Stimulated activated naive CD8-positive, alpha-beta T cell treated with anti-CD3 and anti-CD28 coated beads, Interleukin-15, amount 100 ng/mL, for 72 hours (primary cell): ENCODE data around the gene MBP.

Experiments used
- ATAC-seq: fragments of 150-1000 bp; cut with Tn5 transposase; 2 replicates; pipeline ENCODE4 v1.10.0; 2021; ENCODE audit warnings: mild to moderate bottlenecking, moderate library complexity
- DNase-seq, 2 donors: peaks; one replicate each; pipeline ENCODE4 v3.0.0; 2021 to 2022
- H3K27ac Mint-ChIP-seq, 2 donors: one replicate each; pipeline ENCODE4 v1.8.0; 2022; ENCODE audit warnings: mild to moderate bottlenecking in 2 of 2, mixed read lengths in 2 of 2, moderate library complexity in 2 of 2
- H3K27me3 Mint-ChIP-seq: one replicate; pipeline ENCODE4 v1.8.0; 2022; ENCODE audit warnings: mixed read lengths
- H3K4me1 Mint-ChIP-seq: one replicate; pipeline ENCODE4 v1.8.0; 2022; ENCODE audit warnings: mild to moderate bottlenecking, mixed read lengths
- H3K4me3 Mint-ChIP-seq, 2 donors: one replicate each; pipeline ENCODE4 v1.8.0; 2022; ENCODE audit warnings: mild to moderate bottlenecking in 2 of 2, mixed read lengths in 2 of 2, moderate library complexity in 1 of 2
- H3K9me3 Mint-ChIP-seq, 2 donors: one replicate each; pipeline ENCODE4 v1.8.0; 2022; ENCODE audit warnings: mixed read lengths in 2 of 2

The MBP gene

GRCh38 chr18:77160515-77160914, 27.9 kb upstream of the MBP start:
- DNase-seq = no peak
- Mint-ChIP-seq H3K27ac (no peak overlapping the region), H3K9me3 (no peaks in the 10 kb centered on the region), H3K4me1 (peaks cover 16% of the 10 kb centered on the region), H3K4me3 (no peak overlapping the region), H3K27me3 (peaks cover 16% of the 10 kb centered on the region)
- no peak for ATAC-seq

DNA sequence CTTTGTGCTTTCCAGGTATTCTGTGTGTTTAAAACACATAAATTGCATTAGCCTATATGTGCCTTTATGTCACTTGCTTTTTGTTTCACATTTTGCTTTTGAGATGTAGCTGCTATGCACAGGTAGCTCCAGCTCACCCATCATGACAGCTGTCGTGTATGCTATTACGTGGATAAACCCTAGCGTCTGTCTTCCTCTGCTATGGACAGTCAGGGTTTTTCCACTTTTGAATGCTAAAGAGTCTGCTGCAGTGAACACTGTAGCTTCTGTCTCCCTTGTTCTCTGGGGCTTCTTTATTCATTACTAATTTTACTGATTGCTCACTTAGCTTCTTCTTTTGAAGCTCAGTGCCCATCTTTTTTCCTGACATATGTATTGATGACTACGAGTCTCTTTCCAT, 24.7 kb upstream of the MBP start:
- ATAC-seq = no peak
- Mint-ChIP-seq H3K4me1 (peaks cover 16% of the 10 kb centered on the region), H3K9me3 (no peaks in the 10 kb centered on the region), H3K27ac (no peak overlapping the region), H3K4me3 (no peak overlapping the region), H3K27me3 (no peaks in the 10 kb centered on the region)
- no peak for DNase-seq

DNA sequence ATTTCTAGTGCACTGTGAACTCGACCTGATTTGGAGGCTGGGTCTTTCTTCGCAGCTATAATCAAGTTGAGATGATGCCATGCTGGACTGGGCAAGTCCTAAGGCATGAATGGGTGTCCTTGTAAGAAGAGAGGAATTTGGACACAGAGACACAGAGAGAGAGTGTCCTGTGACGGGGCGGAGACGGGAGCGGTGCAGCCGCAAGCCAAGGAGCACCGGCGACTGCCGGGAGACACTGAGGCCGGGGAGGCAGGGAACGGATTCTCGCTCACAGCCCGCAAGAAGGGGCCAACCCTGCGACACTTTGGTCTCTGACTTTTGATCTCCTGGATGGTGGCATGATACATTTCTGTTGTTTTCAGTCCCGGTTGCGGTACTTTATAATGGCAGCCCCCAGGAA, 22.4 kb upstream of the MBP start:
- Mint-ChIP-seq H3K27me3 (no peaks in the 10 kb centered on the region), H3K4me1 (peaks cover 14% of the 10 kb centered on the region), H3K4me3 (no peak overlapping the region), H3K27ac (no peak overlapping the region), H3K9me3 (no peaks in the 10 kb centered on the region)
- ATAC-seq (no peak), DNase-seq (no peak)

DNA sequence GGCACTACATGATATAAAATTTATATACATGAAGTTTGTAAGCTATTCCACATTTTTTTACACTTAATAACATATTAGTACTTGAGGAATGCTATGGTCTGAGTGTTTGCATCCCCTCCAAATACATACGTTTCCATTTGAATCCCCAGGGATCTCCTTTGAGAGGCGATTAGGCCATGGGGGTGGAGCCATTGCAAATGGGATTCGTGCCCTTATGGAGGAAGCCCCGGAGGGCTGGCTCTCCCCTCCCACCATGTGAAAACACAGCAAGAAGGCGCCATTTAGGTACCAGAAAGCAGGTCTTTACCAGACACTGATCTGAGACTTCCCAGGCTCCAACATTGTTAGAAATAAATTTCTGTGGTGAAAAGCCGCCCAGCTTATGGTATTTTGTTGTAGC, 20.8 kb upstream of the MBP start:
- ATAC-seq (no peak), DNase-seq (no peak)
- H3K4me3 Mint-ChIP-seq = no peak overlapping the region
- H3K27ac Mint-ChIP-seq = no peak overlapping the region
- H3K4me1 Mint-ChIP-seq = peaks cover 12% of the 10 kb centered on the region
- no peaks in the 10 kb centered on the region for H3K27me3 Mint-ChIP-seq
- no peaks in the 10 kb centered on the region for H3K9me3 Mint-ChIP-seq

- Mint-ChIP-seq H3K9me3 (no peaks in the 10 kb centered on the region), H3K4me3 (no peak overlapping the region), H3K27ac (no peak overlapping the region), H3K4me1 (peaks cover 25% of the 10 kb centered on the region), H3K27me3 (no peaks in the 10 kb centered on the region)
- ATAC-seq (no peak), DNase-seq (no peak)
Observed at GRCh38 chr18:77151772-77152520, 19.4 kb upstream of the MBP start.

DNA sequence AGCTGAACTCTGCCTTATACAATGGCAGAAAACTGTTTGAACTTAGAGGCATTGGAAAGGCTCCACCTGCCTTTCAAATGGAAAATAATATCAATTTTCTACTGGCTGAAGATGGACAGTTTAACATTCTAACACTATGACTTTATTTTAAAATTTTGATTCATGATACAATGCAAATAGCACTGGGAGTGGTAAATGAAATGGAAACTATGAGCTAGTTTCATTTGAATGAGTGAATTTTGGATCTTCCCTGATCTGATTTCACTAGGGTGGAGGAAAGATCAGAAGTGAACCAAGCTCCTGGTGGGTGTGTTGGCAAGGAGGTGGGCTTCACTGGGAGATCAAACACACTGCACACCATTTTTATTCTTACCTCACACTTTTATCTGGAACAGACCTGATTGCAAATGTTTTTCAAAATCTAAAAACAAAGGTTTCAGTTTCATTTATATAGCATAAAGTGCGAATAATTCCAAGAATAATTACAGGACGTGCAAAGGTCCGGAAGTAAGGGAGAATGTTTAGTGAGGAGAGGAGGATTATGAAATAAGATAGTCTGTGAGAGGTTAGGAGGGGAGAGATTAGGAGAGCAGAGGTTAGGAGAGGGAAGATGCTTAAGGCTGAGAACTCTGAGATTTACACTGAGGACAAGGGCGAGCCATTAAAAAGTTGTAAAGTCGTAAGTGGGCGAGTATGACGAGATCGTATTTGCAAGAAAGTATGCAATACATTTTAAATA, 18.6 kb upstream of the MBP start:
- DNase-seq (no peak), ATAC-seq (no peak)
- Mint-ChIP-seq H3K4me1 (peaks cover 32% of the 10 kb centered on the region), H3K4me3 (peak overlapping the region in 1 of 2 donors; percentile 0), H3K9me3 (no peaks in the 10 kb centered on the region), H3K27ac (no peak overlapping the region), H3K27me3 (no peaks in the 10 kb centered on the region)

- ATAC-seq (no peak), DNase-seq (no peak)
- H3K27ac Mint-ChIP-seq = no peak overlapping the region
- peaks cover 0 to 1% of the 10 kb centered on the region in 2 donors for H3K9me3 Mint-ChIP-seq
- H3K27me3 Mint-ChIP-seq = no peaks in the 10 kb centered on the region
- H3K4me3 Mint-ChIP-seq = no peak overlapping the region
- peaks cover 39% of the 10 kb centered on the region for H3K4me1 Mint-ChIP-seq
Observed at GRCh38 chr18:77150588-77150987, 18.0 kb upstream of the MBP start.

GRCh38 chr18:77148289-77148688, 15.7 kb upstream of the MBP start:
- ATAC-seq = peak; percentile 33
- H3K4me3 Mint-ChIP-seq = no peak overlapping the region
- DNase-seq = no peak
- peaks cover 13 to 21% of the 10 kb centered on the region in 2 donors for H3K9me3 Mint-ChIP-seq
- peaks cover 39% of the 10 kb centered on the region for H3K4me1 Mint-ChIP-seq
- H3K27ac Mint-ChIP-seq = no peak overlapping the region
- no peaks in the 10 kb centered on the region for H3K27me3 Mint-ChIP-seq

DNA sequence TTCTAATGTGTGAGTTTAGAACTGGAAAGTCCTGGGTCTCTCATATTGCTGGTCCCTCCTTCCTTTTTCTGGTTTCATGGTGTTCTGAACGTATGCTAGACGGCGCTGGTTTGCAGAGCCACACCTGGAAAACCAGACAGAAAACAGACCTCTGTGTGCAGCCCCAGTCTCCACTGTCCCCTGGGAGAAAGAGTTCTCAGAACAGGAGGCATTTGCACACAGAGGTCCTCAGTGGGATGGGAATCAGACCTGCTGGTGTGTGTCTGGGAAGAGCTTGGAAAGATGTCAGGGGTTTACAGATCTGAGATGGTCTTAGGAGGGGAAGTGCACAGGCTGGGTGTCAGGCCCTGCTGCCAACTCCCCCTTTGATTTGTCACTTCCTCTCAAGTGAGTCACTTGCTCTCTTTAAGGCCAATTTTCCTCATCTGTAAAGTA, 14.9 kb upstream of the MBP start:
- ATAC-seq = peak; percentile 86
- Mint-ChIP-seq H3K9me3 (peaks cover 18 to 27% of the 10 kb centered on the region in 2 donors), H3K4me3 (peak overlapping the region; percentile 65 to 67), H3K27ac (peak overlapping the region; percentile 93 to 95), H3K27me3 (no peaks in the 10 kb centered on the region), H3K4me1 (peaks cover 39% of the 10 kb centered on the region)
- no peak for DNase-seq

GRCh38 chr18:77146249-77147080, 13.9 kb upstream of the MBP start:
- ATAC-seq = peak; percentile 34
- peak overlapping the region in 1 of 2 donors; percentile 73 for H3K27ac Mint-ChIP-seq

DNA sequence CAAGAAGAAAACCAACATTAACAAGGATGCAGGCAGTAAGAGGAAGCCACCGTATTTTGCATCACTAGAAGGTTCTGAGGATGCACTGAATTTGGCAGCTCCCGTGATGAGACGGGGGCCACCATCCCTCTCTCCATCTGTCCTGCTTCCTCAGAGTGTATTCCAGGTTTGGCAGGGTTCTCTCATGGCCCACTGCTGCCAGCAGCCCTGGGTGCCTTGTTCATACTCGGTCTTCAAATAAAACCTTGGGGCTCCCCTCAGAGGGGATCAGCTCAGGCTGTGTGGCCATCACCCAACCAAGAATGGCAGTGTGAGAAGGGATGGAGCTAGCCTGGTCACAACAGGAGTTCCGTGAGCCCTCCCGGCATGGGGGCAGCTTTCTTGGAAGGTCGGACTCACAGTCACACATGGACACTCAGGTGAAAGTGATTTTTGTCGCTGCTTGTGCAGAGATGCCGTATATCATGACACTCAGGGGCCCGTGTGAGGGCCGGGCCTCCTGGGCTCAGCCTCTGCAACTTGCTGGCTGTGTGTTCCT, 12.8 kb upstream of the MBP start:
- Mint-ChIP-seq H3K9me3 (peaks cover 24 to 36% of the 10 kb centered on the region in 2 donors), H3K4me3 (no peak overlapping the region), H3K27me3 (no peaks in the 10 kb centered on the region), H3K27ac (no peak overlapping the region), H3K4me1 (peaks cover 36% of the 10 kb centered on the region)
- DNase-seq (no peak), ATAC-seq (no peak)

More at GRCh38 chr18:77146249-77147080, 13.9 kb upstream of the MBP start:
- H3K4me3 Mint-ChIP-seq = peak overlapping the region in 1 of 2 donors; percentile 67
- peaks cover 36% of the 10 kb centered on the region for H3K4me1 Mint-ChIP-seq
- DNase-seq = no peak
- H3K9me3 Mint-ChIP-seq = peaks cover 24 to 36% of the 10 kb centered on the region in 2 donors
- no peaks in the 10 kb centered on the region for H3K27me3 Mint-ChIP-seq

- Mint-ChIP-seq H3K27me3 (no peaks in the 10 kb centered on the region), H3K9me3 (peaks cover 24 to 36% of the 10 kb centered on the region in 2 donors), H3K4me3 (no peak overlapping the region), H3K27ac (no peak overlapping the region), H3K4me1 (peaks cover 45% of the 10 kb centered on the region)
- DNase-seq = no peak
- no peak for ATAC-seq
Observed at GRCh38 chr18:77144451-77145118, 12.0 kb upstream of the MBP start.

- peaks cover 47% of the 10 kb centered on the region for H3K4me1 Mint-ChIP-seq
- no peak overlapping the region for H3K27ac Mint-ChIP-seq
- no peak overlapping the region for H3K4me3 Mint-ChIP-seq
- DNase-seq (no peak), ATAC-seq (no peak)
- no peaks in the 10 kb centered on the region for H3K27me3 Mint-ChIP-seq
- peaks cover 24 to 36% of the 10 kb centered on the region in 2 donors for H3K9me3 Mint-ChIP-seq
Observed at GRCh38 chr18:77144046-77144445, 11.5 kb upstream of the MBP start.

DNA sequence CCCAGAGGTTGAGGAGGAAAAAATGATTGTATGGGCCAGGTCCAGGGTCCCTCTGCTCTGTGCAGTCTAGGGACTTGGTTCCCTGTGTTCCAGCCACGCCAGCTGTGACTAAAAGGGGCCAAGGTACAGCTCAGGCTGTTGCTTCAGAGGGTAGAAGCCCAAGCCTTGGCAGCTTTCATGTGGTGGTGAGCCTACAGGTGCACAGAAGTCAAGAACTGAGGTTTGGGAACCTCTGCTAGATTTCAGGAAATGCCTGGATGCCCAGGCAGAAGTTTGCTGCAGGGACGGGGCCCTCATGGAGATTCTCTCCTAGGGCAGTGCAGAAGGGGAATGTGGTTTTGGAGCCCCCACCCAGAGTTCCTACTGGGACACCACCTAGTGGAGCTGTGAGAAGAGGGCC, 10.6 kb upstream of the MBP start:
- H3K27ac Mint-ChIP-seq = no peak overlapping the region
- H3K4me3 Mint-ChIP-seq = no peak overlapping the region
- H3K9me3 Mint-ChIP-seq = peaks cover 24 to 36% of the 10 kb centered on the region in 2 donors
- H3K27me3 Mint-ChIP-seq = no peaks in the 10 kb centered on the region
- peaks cover 47% of the 10 kb centered on the region for H3K4me1 Mint-ChIP-seq
- ATAC-seq (no peak), DNase-seq (no peak)
